GM23338 (cell line): ENCODE measurements around the gene RPS6KA1. TPM values are rescaled to one million over a fixed set of nuclear protein-coding genes. Genes with fewer than 3 reads are reported as not detected.

Experiments used
- ATAC-seq: fragments of 200-7000 bp; cut with Tn5 transposase; 3 replicates; pipeline ENCODE4 v1.9.1; 2020
- DNase-seq: peaks from one replicate; pipeline ENCODE4 v3.0.0-alpha.2; 2015; ENCODE audit warnings: low spot score
- H2AFZ ChIP-seq: fragments of 200-600 bp; sonication (generic); 2 replicates; pipeline ENCODE4 v1.8.0; 2016; ENCODE audit warnings: antibody characterized with exemption, mild to moderate bottlenecking, moderate library complexity
- H3F3A ChIP-seq: fragments of 200-600 bp; sonication (generic); replicated peaks from 2 replicates; pipeline ENCODE4 v1.8.0; 2017; ENCODE audit warnings: antibody characterized with exemption, mixed run types, low read depth
- H3K27ac ChIP-seq: fragments of 200-600 bp; sonication (generic); 2 replicates; pipeline ENCODE4 v1.6.1; 2016; ENCODE audit warnings: low read depth
- H3K27me3 ChIP-seq: fragments of 200-600 bp; sonication (generic); 2 replicates; pipeline ENCODE4 v1.8.0; 2016; ENCODE audit warnings: mild to moderate bottlenecking, mixed run types, moderate library complexity; ENCODE audit not compliant: insufficient read depth
- H3K36me3 ChIP-seq: fragments of 200-600 bp; sonication (generic); 2 replicates; pipeline ENCODE4 v1.8.0; 2016; ENCODE audit warnings: mild to moderate bottlenecking; ENCODE audit not compliant: insufficient read depth
- H3K4me1 ChIP-seq: fragments of 200-600 bp; sonication (generic); 2 replicates; pipeline ENCODE4 v1.8.0; 2016; ENCODE audit warnings: mild to moderate bottlenecking, moderate library complexity; ENCODE audit not compliant: insufficient read depth
- H3K4me2 ChIP-seq: fragments of 200-600 bp; sonication (generic); 2 replicates; pipeline ENCODE4 v1.7.1; 2017; ENCODE audit warnings: mixed run types
- H3K4me3 ChIP-seq: fragments of 200-600 bp; sonication (generic); 2 replicates; pipeline ENCODE4 v1.6.1; 2016; ENCODE audit warnings: mixed run types
- H3K79me2 ChIP-seq: fragments of 200-600 bp; sonication (generic); replicated peaks from 2 replicates; pipeline ENCODE4 v1.8.0; 2017; ENCODE audit warnings: mild to moderate bottlenecking; ENCODE audit not compliant: insufficient read depth
- H3K9me2 ChIP-seq: fragments of 200-600 bp; sonication (generic); 2 replicates; pipeline ENCODE4 v1.8.0; 2017; ENCODE audit not compliant: insufficient read depth
- H4K20me1 ChIP-seq: fragments of 200-600 bp; sonication (generic); replicated peaks from 2 replicates; pipeline ENCODE4 v1.8.0; 2017; ENCODE audit warnings: mild to moderate bottlenecking; ENCODE audit not compliant: insufficient read depth
- H3K27ac Mint-ChIP-seq: 2 replicates; pipeline ENCODE4 v1.8.0; 2020; ENCODE audit warnings: inconsistent platforms, mild to moderate bottlenecking, moderate library complexity, mixed read lengths
- H3K27me3 Mint-ChIP-seq: 3 replicates; pipeline ENCODE4 v1.8.0; 2022; ENCODE audit warnings: low read depth, mild to moderate bottlenecking, moderate library complexity, mixed read lengths, inconsistent platforms; ENCODE audit not compliant: insufficient read depth, poor library complexity
- H3K36me3 Mint-ChIP-seq: 3 replicates; pipeline ENCODE4 v1.8.0; 2021; ENCODE audit warnings: low read depth, mild to moderate bottlenecking, inconsistent platforms, moderate library complexity, mixed read lengths
- H3K4me1 Mint-ChIP-seq: 3 replicates; pipeline ENCODE4 v1.8.0; 2020; ENCODE audit warnings: mild to moderate bottlenecking, inconsistent platforms, mixed read lengths
- H3K4me3 Mint-ChIP-seq: 3 replicates; pipeline ENCODE4 v1.8.0; 2021; ENCODE audit warnings: moderate library complexity, mild to moderate bottlenecking, inconsistent platforms, mixed read lengths
- H3K9me3 Mint-ChIP-seq: 3 replicates; pipeline ENCODE4 v1.8.0; 2020; ENCODE audit warnings: moderate library complexity, mild to moderate bottlenecking, inconsistent platforms, mixed read lengths
- EZH2 ChIP-seq: fragments of 200-600 bp; sonication (generic); IDR thresholded peaks from one replicate; pipeline ENCODE4 v1.8.0; 2017; ENCODE audit warnings: antibody characterized with exemption, mild to moderate bottlenecking, low read depth; ENCODE audit not compliant: unreplicated experiment
- POLR2AphosphoS5 ChIP-seq: IDR thresholded peaks from 2 replicates; pipeline ENCODE4 v1.6.1; 2016; ENCODE audit warnings: antibody characterized with exemption, low read depth
- ZNF114 ChIP-seq: fragments of 250-450 bp; sonication (Bioruptor Pico); IDR thresholded peaks from 2 replicates; pipeline ENCODE4 v1.5.0; 2020; ENCODE audit warnings: mild to moderate bottlenecking, moderate library complexity
- ZNF331 ChIP-seq: fragments of 250-450 bp; sonication (Bioruptor Pico); IDR thresholded peaks from 2 replicates; pipeline ENCODE4 v1.5.0; 2020; ENCODE audit warnings: low read depth, mild to moderate bottlenecking, moderate library complexity
- polyA plus RNA-seq: library from polyadenylated mRNA; unstranded; fragments of >200 nt; fragmentation: Nextera tagmentation; extraction: Ambion mirVana; gene quantifications from 2 replicates; pipeline ENCODE4 v1.2.1, GENCODE V29; 2016
- total RNA-seq: library from RNA; depleted of rRNA; stranded (reverse); fragments of >200 nt; shearing (Covaris generic); gene quantifications from 2 replicates; pipeline ENCODE4 v1.2.3, GENCODE V29; 2014
- TF ChIP-seq, protein P1 (sequence below): IDR thresholded peaks from one replicate; pipeline ENCODE4 v1.6.1; 2018; ENCODE audit warnings: antibody characterized with exemption; ENCODE audit not compliant: unreplicated experiment
- TF ChIP-seq, protein P2 (sequence below): fragments of 250-450 bp; sonication (Bioruptor Pico); IDR thresholded peaks from 2 replicates; pipeline ENCODE4 v1.5.0; 2020; ENCODE audit warnings: mild to moderate bottlenecking, moderate library complexity

The RPS6KA1 gene
- total and polyA plus RNA-seq, 2 experiments from 2014 or later: 28.3 to 68.6 TPM

DNA sequence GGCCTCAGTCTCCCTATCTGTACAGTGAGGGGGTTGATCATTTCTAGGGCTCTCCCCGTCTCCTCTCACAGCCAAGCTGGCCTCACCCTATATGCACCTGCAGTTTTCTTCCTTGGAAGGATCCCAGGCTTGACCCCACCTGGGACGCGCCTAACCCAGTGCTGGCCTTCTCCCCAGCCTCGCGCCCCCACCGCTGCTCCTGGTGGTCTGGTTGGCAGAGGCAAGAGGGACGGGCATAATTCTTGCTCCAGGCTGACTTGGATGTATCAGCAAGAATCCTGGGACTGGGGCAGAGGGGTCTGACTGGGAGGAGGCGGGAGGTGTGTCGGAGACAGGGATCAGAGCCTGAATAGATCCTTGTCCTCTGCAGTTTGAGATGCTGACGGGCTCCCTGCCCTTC lies 25.2 kb downstream of the RPS6KA1 start:
- no peak for DNase-seq
- Mint-ChIP-seq H3K36me3 (peaks cover 27% of the 10 kb centered on the region), H3K27ac (no peak overlapping the region), H3K4me3 (no peak overlapping the region), H3K27me3 (peaks cover 8% of the 10 kb centered on the region), H3K4me1 (no peaks in the 10 kb centered on the region), H3K9me3 (no peaks in the 10 kb centered on the region)
- no peak overlapping the region for H2AFZ ChIP-seq
- H3K9me2 ChIP-seq: no peaks in the 10 kb centered on the region
- H3K27me3 ChIP-seq: no peaks in the 10 kb centered on the region
- H3K4me1 ChIP-seq: no peaks in the 10 kb centered on the region
- H4K20me1 ChIP-seq: no peaks in the 10 kb centered on the region
- no peak for ATAC-seq
- H3K4me2 ChIP-seq: no peak overlapping the region
- TF ChIP-seq ZNF331 (CRISPR knock-in tag) (no peak), POLR2AphosphoS5 (no peak), ZNF114 (CRISPR knock-in tag) (no peak), EZH2 (no peak)
- TF ChIP-seq, protein P1, sequence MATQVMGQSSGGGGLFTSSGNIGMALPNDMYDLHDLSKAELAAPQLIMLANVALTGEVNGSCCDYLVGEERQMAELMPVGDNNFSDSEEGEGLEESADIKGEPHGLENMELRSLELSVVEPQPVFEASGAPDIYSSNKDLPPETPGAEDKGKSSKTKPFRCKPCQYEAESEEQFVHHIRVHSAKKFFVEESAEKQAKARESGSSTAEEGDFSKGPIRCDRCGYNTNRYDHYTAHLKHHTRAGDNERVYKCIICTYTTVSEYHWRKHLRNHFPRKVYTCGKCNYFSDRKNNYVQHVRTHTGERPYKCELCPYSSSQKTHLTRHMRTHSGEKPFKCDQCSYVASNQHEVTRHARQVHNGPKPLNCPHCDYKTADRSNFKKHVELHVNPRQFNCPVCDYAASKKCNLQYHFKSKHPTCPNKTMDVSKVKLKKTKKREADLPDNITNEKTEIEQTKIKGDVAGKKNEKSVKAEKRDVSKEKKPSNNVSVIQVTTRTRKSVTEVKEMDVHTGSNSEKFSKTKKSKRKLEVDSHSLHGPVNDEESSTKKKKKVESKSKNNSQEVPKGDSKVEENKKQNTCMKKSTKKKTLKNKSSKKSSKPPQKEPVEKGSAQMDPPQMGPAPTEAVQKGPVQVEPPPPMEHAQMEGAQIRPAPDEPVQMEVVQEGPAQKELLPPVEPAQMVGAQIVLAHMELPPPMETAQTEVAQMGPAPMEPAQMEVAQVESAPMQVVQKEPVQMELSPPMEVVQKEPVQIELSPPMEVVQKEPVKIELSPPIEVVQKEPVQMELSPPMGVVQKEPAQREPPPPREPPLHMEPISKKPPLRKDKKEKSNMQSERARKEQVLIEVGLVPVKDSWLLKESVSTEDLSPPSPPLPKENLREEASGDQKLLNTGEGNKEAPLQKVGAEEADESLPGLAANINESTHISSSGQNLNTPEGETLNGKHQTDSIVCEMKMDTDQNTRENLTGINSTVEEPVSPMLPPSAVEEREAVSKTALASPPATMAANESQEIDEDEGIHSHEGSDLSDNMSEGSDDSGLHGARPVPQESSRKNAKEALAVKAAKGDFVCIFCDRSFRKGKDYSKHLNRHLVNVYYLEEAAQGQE: no peak
- TF ChIP-seq, protein P2, sequence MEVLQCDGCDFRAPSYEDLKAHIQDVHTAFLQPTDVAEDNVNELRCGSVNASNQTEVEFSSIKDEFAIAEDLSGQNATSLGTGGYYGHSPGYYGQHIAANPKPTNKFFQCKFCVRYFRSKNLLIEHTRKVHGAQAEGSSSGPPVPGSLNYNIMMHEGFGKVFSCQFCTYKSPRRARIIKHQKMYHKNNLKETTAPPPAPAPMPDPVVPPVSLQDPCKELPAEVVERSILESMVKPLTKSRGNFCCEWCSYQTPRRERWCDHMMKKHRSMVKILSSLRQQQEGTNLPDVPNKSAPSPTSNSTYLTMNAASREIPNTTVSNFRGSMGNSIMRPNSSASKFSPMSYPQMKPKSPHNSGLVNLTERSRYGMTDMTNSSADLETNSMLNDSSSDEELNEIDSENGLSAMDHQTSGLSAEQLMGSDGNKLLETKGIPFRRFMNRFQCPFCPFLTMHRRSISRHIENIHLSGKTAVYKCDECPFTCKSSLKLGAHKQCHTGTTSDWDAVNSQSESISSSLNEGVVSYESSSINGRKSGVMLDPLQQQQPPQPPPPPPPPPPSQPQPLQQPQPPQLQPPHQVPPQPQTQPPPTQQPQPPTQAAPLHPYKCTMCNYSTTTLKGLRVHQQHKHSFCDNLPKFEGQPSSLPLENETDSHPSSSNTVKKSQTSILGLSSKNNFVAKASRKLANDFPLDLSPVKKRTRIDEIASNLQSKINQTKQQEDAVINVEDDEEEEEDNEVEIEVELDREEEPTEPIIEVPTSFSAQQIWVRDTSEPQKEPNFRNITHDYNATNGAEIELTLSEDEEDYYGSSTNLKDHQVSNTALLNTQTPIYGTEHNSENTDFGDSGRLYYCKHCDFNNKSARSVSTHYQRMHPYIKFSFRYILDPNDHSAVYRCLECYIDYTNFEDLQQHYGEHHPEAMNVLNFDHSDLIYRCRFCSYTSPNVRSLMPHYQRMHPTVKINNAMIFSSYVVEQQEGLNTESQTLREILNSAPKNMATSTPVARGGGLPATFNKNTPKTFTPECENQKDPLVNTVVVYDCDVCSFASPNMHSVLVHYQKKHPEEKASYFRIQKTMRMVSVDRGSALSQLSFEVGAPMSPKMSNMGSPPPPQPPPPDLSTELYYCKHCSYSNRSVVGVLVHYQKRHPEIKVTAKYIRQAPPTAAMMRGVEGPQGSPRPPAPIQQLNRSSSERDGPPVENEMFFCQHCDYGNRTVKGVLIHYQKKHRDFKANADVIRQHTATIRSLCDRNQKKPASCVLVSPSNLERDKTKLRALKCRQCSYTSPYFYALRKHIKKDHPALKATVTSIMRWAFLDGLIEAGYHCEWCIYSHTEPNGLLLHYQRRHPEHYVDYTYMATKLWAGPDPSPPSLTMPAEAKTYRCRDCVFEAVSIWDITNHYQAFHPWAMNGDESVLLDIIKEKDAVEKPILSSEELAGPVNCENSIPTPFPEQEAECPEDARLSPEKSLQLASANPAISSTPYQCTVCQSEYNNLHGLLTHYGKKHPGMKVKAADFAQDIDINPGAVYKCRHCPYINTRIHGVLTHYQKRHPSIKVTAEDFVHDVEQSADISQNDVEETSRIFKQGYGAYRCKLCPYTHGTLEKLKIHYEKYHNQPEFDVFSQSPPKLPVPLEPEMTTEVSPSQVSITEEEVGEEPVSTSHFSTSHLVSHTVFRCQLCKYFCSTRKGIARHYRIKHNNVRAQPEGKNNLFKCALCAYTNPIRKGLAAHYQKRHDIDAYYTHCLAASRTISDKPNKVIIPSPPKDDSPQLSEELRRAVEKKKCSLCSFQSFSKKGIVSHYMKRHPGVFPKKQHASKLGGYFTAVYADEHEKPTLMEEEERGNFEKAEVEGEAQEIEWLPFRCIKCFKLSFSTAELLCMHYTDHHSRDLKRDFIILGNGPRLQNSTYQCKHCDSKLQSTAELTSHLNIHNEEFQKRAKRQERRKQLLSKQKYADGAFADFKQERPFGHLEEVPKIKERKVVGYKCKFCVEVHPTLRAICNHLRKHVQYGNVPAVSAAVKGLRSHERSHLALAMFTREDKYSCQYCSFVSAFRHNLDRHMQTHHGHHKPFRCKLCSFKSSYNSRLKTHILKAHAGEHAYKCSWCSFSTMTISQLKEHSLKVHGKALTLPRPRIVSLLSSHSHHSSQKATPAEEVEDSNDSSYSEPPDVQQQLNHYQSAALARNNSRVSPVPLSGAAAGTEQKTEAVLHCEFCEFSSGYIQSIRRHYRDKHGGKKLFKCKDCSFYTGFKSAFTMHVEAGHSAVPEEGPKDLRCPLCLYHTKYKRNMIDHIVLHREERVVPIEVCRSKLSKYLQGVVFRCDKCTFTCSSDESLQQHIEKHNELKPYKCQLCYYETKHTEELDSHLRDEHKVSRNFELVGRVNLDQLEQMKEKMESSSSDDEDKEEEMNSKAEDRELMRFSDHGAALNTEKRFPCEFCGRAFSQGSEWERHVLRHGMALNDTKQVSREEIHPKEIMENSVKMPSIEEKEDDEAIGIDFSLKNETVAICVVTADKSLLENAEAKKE (CRISPR knock-in tag): no peak
- peaks cover 12% of the 10 kb centered on the region; the same call in 1 of the 2 replicates for H3K36me3 ChIP-seq
- H3F3A ChIP-seq: no peaks in the 10 kb centered on the region
- H3K27ac ChIP-seq: no peak overlapping the region
- H3K79me2 ChIP-seq: no peaks in the 10 kb centered on the region
- H3K4me3 ChIP-seq: no peak overlapping the region
